GM19463 (cell line): ENCODE results near the gene PRKCA.
"Not testable (repeated sequence)": the region's sequence is repeated elsewhere in the genome, so short reads cannot be mapped to it uniquely, and the experiment has no call there.

Experiments
- ATAC-seq: cut with Tn5 transposase; IDR thresholded peaks from one replicate; pipeline ENCODE4 v1.9.1; 2021; ENCODE audit warnings: mild to moderate bottlenecking, moderate library complexity; ENCODE audit not compliant: unreplicated experiment

Gene PRKCA

GRCh38 chr17:66322764-66323163 lies 20.4 kb downstream of the PRKCA start:
- ATAC-seq = no peak

DNA sequence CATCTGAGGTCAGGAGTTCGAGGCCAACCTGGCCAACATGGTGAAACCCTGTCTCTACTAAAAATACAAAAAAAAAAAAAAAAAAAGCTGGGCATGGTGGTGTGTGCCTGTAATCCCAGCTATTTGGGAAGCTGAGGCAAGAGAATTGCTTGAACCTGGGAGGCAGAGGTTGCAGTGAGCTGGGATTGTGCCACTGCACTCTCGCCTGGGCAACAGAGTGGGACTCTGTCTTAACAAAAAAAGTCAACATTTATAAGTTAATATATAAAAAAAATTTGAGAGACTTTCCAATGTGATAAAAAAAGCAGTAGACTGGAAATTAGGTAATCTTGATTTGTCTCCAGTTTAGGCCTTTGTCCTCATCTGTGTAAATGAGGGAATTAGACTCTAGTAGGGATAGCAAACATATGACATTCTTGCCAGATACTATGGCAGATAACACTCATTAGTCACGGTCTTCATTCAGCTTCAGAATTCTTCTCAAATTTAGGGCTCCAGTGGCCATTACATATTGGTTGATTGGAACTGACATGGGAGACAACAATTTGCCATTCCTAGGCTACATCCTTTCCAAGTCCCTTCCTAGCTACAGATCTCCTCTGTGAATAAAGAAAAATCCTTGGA lies 22.1 kb downstream of the PRKCA start:
- ATAC-seq = not testable (repeated sequence)

DNA sequence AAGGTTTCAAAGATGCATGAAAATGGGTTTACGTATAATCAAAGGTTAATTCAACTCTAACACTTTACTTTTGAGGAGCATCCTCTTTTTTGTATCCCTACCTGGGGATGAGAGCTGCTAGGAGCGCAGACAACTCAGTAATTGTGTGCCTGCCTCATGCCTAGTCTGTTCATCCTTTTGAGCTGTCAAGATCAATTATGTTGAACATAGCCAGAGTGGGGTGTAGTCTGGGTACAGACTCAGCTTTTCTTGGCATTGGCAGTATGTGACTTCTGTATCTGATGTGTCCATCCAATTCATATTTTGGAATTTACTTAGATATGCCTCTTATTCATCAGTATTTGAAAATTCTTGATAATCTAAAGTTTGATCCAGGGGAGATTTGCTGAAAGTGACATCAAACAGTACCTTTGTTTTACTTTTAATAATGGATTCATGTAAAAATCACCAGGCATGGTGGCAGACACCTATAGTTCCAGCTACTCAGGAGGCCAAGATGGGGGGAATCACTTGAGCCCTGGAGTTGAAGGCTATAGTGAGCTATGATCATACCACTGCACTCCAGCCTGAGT lies 24.1 kb downstream of the PRKCA start:
- ATAC-seq = no peak

DNA sequence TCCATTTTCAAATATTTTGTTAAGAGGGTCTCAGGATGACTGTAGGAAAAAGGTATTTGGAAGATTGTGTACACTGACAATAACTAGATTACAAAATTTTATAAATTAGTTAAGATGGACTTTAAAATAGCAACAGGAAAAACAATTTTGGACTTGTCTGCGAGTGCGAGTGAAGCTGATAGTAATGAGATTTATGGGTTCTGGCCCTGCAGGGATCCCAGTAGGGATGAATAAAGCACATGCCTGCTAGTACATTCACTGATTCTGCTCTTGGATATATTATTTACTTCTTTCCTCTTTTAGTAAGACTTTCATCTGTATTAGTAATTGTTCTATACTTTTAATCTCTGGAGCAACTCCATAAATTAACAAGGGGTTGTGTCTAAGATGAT lies 28.2 kb downstream of the PRKCA start:
- no peak for ATAC-seq

- ATAC-seq = no peak
Observed at GRCh38 chr17:66331038-66331816, 28.8 kb downstream of the PRKCA start.

DNA sequence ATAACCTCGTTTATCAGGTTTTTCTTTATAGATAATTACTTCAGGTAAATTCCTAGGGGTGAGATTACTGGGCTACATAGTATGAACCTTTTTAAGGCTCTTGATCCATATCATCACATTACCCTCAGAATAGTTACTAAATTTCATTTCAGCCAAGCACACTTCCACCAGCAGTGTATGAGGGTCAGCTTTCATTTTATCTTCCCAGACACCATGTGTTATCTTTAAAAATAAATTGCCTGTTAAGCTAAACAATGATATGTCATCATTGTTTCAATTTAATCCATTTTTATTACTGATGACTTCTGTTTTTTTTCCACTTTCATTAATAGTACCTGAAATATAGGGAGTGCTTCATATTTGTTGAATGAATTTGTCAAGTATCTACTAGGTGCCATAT lies 33.4 kb downstream of the PRKCA start:
- no peak for ATAC-seq

GRCh38 chr17:66337268-66337667 lies 34.9 kb downstream of the PRKCA start:
- ATAC-seq = no peak

DNA sequence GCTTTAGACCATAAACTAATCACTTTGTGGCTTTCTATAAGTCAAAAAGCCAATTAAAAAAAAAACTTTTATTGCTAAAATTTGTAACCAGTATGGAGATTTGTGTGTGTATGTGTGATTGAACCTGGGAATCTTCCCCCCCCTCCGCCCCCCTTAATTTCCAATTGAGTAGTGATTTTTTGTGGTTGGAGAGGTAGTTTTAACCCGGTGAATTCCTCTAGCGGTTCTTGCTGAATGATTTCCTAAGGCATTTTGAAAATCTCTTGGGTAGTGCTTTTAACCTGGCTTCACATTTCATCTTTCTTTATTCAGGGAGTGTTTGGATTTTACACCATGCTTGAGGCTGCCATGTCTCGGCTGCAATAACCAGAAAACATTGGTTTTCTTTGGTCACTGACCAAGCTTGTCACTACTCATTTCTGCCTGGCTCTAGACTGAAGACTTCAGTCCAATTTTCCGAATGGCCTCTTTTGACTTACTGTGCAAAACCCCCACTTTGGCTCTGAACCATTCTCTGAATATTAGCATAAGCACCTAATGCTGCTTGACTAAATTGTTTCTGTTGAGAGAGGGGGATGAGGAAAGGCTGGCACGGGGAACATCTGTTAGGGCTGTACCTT lies 35.6 kb downstream of the PRKCA start:
- no peak for ATAC-seq

- no peak for ATAC-seq
Observed at GRCh38 chr17:66338937-66339336, 36.5 kb downstream of the PRKCA start.

GRCh38 chr17:66339561-66339960 lies 37.1 kb downstream of the PRKCA start:
- ATAC-seq = no peak

GRCh38 chr17:66340720-66341119 lies 38.3 kb downstream of the PRKCA start:
- no peak for ATAC-seq

DNA sequence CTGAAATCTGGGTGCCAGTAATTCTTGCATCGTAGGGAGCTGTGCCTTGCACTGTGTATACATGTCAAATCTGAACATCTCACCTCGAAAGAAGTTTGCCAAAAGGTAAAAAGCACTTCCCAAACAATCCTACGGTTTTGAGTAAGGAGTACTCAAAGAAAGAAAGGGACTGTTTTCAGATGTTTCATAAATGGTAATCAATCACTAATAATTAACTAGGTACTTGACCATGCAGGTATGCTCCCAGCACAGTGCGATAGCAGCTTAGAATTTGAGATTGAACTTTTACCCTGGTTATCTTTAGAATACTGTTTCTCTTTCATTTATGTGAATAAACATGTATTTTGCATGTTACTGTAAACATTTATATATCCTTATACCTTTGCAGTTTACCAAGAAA lies 39.0 kb downstream of the PRKCA start:
- ATAC-seq = no peak

- not testable (repeated sequence) for ATAC-seq
Observed at GRCh38 chr17:66342263-66342662, 39.9 kb downstream of the PRKCA start.

GRCh38 chr17:66343531-66344078 lies 41.2 kb downstream of the PRKCA start:
- no peak for ATAC-seq

DNA sequence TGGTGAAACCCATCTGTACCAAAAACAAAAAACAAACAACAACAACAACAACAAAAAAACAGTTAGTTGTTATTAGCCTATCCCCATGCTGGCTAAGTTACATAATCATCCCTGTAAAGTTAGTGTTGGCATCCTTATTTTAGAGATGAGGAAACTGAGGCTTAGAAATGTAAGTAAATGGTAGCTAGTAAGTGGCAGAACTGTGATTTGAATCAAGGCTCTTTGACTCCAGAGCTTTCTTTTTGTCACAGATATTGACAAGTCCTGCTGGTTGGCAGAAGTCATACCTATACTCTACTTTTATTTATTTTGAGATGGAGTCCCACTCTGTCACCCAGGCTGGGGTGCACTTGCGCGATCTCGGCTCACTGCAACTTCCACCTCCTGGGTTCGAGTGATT lies 42.1 kb downstream of the PRKCA start:
- no peak for ATAC-seq

DNA sequence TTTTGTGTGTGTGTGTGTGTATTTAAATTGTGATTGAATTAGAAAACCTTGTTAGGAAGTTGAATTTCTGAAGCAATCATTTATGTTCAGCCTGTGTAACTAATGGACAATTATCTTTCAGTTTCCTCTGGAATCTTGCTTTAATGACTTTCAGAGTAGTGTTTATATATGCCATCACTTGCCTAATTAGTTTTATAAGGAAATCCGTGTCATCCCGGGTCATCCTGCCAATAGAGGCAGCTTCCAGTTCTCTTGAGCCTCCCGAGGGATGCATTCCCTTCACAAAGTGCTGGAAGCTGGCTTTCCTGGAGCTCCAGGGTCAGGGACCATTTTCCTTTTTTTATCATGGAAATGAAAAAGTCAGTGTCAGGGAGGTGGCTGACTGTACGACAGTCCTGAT lies 42.9 kb downstream of the PRKCA start:
- ATAC-seq = no peak

DNA sequence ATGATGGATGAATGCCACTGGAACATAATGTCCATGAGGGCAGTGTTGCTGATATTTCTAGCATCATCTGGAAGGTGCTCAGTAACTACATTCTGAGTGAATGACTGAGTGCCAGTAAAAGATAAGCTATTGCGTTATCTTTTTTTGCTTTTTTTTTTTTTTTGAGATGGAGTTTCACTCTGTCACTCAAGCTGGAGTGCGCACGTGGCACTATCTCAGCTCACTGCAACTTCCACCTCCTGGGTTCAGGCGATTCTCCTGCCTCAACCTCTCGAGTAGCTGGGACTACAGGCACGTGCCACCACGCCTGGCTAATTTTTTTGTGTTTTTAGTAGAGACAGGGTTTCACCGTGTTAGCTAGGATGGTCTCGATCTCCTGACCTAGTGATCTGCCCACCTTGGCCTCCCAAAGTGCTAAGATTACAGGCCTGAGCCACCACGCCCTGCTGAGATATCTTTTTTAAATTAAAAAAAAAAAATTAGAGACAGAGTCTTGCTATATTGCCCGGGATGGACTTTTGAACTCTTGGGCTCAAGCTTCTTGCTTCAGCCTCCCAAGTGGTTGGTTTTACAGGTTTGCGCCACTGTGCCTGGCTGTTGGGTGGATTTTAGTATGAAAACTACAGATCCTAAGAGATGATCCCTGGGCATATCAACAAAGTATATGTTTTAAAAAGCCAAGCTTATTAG lies 43.7 kb downstream of the PRKCA start:
- ATAC-seq = not testable (repeated sequence)

DNA sequence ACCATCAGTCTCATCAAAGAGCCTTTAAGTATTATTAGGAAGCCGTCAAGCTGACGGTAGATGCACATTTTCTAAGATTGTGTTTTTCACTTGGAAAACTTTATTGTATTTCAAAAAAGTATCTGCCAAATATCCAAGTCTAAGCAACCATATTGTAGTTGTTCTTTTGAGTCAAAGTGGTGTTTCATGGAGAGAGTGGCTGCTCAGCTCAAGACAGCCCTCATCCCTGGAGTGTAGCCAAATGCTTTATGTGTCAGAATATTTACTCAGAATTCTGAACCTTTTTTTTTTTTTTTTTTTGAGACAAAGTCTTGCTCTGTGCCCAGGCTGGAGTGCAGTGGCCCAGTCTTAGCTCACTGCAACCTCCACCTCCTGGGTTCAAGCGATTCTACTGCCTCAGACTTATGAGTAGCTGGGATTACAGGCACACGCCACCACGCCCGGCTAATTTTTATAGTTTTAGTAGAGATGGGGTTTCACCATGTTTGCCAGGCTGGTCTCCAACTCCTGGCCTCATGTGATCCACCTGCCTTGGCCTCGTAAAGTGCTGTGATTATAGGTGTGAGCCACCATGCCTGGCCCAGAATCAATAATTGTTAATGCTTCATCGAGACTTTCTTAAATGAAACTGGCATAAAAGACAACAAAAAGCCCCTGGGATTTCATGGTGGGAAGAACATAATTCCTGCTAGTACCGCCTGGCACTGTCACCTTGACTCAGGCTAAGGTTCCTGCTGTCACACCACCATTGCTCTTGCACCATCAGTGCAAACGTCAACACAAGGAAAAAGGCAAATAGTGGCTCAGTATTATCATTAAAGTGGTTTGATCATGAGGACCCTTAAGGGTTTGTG lies 45.5 kb downstream of the PRKCA start:
- ATAC-seq = no peak

DNA sequence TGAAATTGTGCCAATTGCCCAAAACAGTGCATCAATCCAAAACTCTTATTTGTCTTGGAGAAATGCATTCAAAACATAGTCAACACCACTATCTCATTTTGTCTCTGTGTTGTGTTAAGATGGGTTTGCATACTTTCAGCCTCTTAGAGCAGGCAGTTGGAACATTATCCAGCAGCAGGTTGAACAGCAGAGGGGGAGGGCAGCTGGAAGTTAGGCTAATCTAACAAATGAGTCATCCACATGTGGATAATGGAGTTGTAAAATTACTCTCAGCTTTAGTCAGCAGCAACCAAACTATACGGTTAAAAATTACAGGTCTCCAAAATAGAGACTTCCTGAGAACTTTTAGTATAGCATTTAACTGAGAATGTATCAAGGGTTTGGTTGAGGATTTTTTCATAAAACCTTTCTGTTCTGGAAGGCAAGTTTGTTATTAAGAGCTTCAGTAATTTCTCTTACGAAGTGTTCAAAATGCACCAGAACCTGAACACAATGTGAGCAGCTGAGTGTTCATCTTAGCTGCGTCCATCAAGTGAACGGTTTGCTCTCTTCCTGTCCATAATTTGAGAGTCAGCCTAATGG lies 46.3 kb downstream of the PRKCA start:
- no peak for ATAC-seq
